Progenitor cell of endocrine pancreas (in vitro differentiated cells): ENCODE results near the gene ANGEL1. TPM values are rescaled to one million over a fixed set of nuclear protein-coding genes. Genes with fewer than 3 reads are reported as not detected.

ENCODE experiments used
- DNase-seq: peaks from one replicate; pipeline ENCODE4 v3.0.0; 2021; ENCODE audit warnings: low spot score; ENCODE audit not compliant: unreplicated experiment
- H3K27ac Mint-ChIP-seq: 2 replicates; pipeline ENCODE4 v1.8.0; 2021; ENCODE audit warnings: mild to moderate bottlenecking, moderate library complexity, mixed read lengths
- H3K27me3 Mint-ChIP-seq: 2 replicates; pipeline ENCODE4 v1.8.0; 2021; ENCODE audit warnings: mixed read lengths
- H3K36me3 Mint-ChIP-seq: 2 replicates; pipeline ENCODE4 v1.8.0; 2022; ENCODE audit warnings: mixed read lengths; ENCODE audit not compliant: insufficient read depth
- H3K4me1 Mint-ChIP-seq: 2 replicates; pipeline ENCODE4 v1.8.0; 2021; ENCODE audit warnings: low read depth, mixed read lengths
- H3K4me3 Mint-ChIP-seq: 2 replicates; pipeline ENCODE4 v1.8.0; 2021; ENCODE audit warnings: low read depth, mild to moderate bottlenecking, moderate library complexity, mixed read lengths
- H3K9me3 Mint-ChIP-seq: 2 replicates; pipeline ENCODE4 v1.8.0; 2021; ENCODE audit warnings: low read depth, mixed read lengths
- total RNA-seq: library from RNA; stranded (reverse); gene quantifications from 2 replicates; pipeline ENCODE4 v1.2.1, GENCODE V29; 2021
- TF ChIP-seq, protein P1 (sequence below): fragments of 200-600 bp; sonication (generic); IDR thresholded peaks from one replicate; pipeline ENCODE4 v1.5.0; 2021; ENCODE audit warnings: antibody characterized with exemption, mild to moderate bottlenecking; ENCODE audit not compliant: unreplicated experiment

ANGEL1 gene
- total RNA-seq, 1 donor from 2014 or later, result 129 TPM

DNA sequence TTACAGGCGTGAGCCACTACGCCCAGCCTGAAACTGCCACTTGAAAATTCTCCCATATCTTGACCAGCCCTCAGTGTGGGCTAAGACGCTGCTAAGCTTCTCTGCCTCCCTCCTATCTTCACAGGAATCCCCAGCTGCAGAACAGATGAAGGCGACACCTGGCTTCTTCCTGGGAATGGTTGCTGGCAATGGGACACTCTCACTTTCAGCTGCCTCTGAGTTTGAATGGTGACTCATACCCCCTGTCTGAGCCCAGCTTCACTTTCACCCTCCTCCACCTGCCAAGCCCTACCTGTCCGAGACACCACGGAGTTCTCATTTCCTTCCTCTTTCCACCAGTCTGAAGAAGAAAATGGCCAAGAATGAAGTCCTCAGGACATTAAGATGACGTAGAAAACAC is 69.7 kb downstream of the ANGEL1 start:
- Mint-ChIP-seq H3K4me3 (no peak overlapping the region), H3K27me3 (peaks cover 9% of the 10 kb centered on the region), H3K9me3 (peaks cover 38% of the 10 kb centered on the region), H3K36me3 (peaks cover 4% of the 10 kb centered on the region), H3K4me1 (no peaks in the 10 kb centered on the region), H3K27ac (no peak overlapping the region)
- DNase-seq, result no peak
- TF ChIP-seq, protein P1, sequence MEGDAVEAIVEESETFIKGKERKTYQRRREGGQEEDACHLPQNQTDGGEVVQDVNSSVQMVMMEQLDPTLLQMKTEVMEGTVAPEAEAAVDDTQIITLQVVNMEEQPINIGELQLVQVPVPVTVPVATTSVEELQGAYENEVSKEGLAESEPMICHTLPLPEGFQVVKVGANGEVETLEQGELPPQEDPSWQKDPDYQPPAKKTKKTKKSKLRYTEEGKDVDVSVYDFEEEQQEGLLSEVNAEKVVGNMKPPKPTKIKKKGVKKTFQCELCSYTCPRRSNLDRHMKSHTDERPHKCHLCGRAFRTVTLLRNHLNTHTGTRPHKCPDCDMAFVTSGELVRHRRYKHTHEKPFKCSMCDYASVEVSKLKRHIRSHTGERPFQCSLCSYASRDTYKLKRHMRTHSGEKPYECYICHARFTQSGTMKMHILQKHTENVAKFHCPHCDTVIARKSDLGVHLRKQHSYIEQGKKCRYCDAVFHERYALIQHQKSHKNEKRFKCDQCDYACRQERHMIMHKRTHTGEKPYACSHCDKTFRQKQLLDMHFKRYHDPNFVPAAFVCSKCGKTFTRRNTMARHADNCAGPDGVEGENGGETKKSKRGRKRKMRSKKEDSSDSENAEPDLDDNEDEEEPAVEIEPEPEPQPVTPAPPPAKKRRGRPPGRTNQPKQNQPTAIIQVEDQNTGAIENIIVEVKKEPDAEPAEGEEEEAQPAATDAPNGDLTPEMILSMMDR, result no peak

DNA sequence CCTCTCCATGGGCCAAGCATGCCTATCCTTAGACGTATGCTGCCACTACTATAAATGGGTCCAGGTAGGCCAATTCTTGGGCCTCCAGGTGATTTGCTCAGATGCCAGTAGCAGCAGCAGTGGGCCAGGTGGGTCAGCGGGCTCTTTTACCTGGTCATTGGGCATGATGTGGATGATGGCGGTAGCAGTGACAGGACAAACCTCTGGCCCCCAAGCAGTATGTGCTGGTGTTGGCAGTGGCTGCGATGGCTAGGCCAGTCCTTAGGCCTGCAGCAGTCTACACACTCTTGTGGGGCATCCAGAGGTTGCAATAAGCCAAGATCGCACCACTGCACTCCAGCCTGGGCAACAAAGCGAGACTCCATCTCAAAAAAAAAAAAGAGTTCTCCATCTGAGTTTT is 70.5 kb downstream of the ANGEL1 start:
- Mint-ChIP-seq H3K4me1 (no peaks in the 10 kb centered on the region), H3K27ac (no peak overlapping the region), H3K36me3 (peaks cover 4% of the 10 kb centered on the region), H3K27me3 (peaks cover 7% of the 10 kb centered on the region), H3K9me3 (peaks cover 46% of the 10 kb centered on the region), H3K4me3 (no peak overlapping the region)
- no peak for DNase-seq
- TF ChIP-seq, protein P1, result no peak

DNA sequence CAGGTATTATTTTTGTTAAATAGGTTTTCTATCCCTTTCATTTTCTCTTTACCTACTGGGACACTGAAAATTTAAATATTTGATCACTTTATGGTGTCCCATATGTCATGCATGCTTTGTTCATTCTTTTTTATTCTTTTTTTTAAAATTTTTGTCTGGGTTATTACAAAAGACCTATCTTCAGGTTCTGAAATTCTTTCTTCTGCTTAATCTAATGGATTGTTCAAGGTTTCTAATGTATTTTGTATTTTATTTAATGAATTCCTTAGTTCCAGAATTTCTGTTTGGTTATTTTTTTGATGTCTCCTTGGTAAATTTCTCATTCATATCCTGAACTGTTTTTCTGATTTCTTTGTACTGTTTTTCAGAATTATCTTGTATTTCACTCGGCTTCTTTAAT is 71.6 kb downstream of the ANGEL1 start:
- TF ChIP-seq, protein P1, result no peak
- DNase-seq, result no peak
- H3K27ac Mint-ChIP-seq, result no peak overlapping the region
- H3K9me3 Mint-ChIP-seq, result peaks cover 51% of the 10 kb centered on the region
- H3K27me3 Mint-ChIP-seq, result peaks cover 3% of the 10 kb centered on the region
- H3K4me3 Mint-ChIP-seq, result no peak overlapping the region
- no peaks in the 10 kb centered on the region for H3K4me1 Mint-ChIP-seq
- H3K36me3 Mint-ChIP-seq, result peaks cover 4% of the 10 kb centered on the region

Other genes starting within 250 kb of the ANGEL1 start
- 37.1 and 43.2 TPM in 2 replicates for gene VASH1, start 51.4 kb downstream of the ANGEL1 start, total RNA-seq
- gene LRRC74A, start 13.5 kb upstream of the ANGEL1 start, total RNA-seq, result not detected in 2 replicates
- 51.1 and 56.2 TPM in 2 replicates for gene IRF2BPL, start 215.8 kb upstream of the ANGEL1 start, total RNA-seq